IMR-90 (cell line): ENCODE data around the gene SLC22A4. TPM values are rescaled to one million over a fixed set of nuclear protein-coding genes. Genes with fewer than 3 reads are reported as not detected.

Experiments
- ATAC-seq: fragments of 200-7000 bp; cut with Tn5 transposase; 2 replicates; pipeline ENCODE4 v1.9.1; 2020; ENCODE audit warnings: low read depth, mild to moderate bottlenecking, moderate library complexity
- BruUV-seq: library from RNA; stranded (reverse); fragments of 400-500 nt; replicated peaks from 2 replicates; lab custom pipeline; 2021; lab: Mats Ljungman, UMichigan
- CTCF ChIA-PET: fragments of 300-600 bp; formaldehyde crosslinking; extraction: SDS; loops from one replicate; lab custom pipeline; 2021; ENCODE audit warnings: antibody characterized with exemption; lab: Yijun Ruan, JAX
- POLR2A ChIA-PET: fragments of 300-600 bp; sonication (Branson Sonifier 250); formaldehyde crosslinking; loops from one replicate; lab custom pipeline; 2022; ENCODE audit warnings: antibody characterized with exemption; ENCODE audit not compliant: unreplicated experiment; lab: Charles Lee
- DNase-seq: peaks from one replicate; pipeline ENCODE4 v3.0.0; 2013
- H2AFZ ChIP-seq: replicated peaks from 2 replicates; pipeline ENCODE3; 2013; ENCODE audit warnings: low read length, mild to moderate bottlenecking; ENCODE audit not compliant: poor library complexity
- H2AK5ac ChIP-seq: 2 replicates; pipeline ENCODE4 v1.6.1; 2013; ENCODE audit warnings: low read depth, low read length, inconsistent platforms
- H2AK9ac ChIP-seq: replicated peaks from 2 replicates; pipeline ENCODE3; 2013; ENCODE audit warnings: mild to moderate bottlenecking, low read depth, low read length, moderate library complexity; ENCODE audit not compliant: poor library complexity
- H2BK120ac ChIP-seq: 2 replicates; pipeline ENCODE4 v1.6.1; 2013; ENCODE audit warnings: low read depth, low read length, inconsistent platforms
- H2BK15ac ChIP-seq: 3 replicates; pipeline ENCODE4 v1.6.1; 2013; ENCODE audit warnings: low read depth, low read length, inconsistent platforms
- H2BK20ac ChIP-seq: 2 replicates; pipeline ENCODE4 v1.6.1; 2013; ENCODE audit warnings: low read depth, mild to moderate bottlenecking, inconsistent platforms, low read length, moderate library complexity
- H2BK5ac ChIP-seq: 2 replicates; pipeline ENCODE4 v1.6.1; 2013; ENCODE audit warnings: mild to moderate bottlenecking, low read depth, low read length, inconsistent platforms; ENCODE audit not compliant: poor library complexity, severe bottlenecking
- H3K14ac ChIP-seq: replicated peaks from 2 replicates; pipeline ENCODE4 v1.6.1; 2013; ENCODE audit warnings: low read depth, low read length, inconsistent platforms
- H3K18ac ChIP-seq: 2 replicates; pipeline ENCODE4 v1.6.1; 2013; ENCODE audit warnings: low read depth, low read length, control low read depth
- H3K23ac ChIP-seq: 2 replicates; pipeline ENCODE4 v1.6.1; 2013; ENCODE audit warnings: low read depth, low read length, inconsistent platforms
- H3K27ac ChIP-seq: 2 replicates; pipeline ENCODE4 v1.5.1; 2013; ENCODE audit warnings: mild to moderate bottlenecking, control low read depth, low read length; ENCODE audit not compliant: insufficient read depth
- H3K27me3 ChIP-seq: 2 replicates; pipeline ENCODE4 v1.6.1; 2013; ENCODE audit warnings: low read length; ENCODE audit not compliant: control insufficient read depth, insufficient read depth
- H3K36me3 ChIP-seq: 2 replicates; pipeline ENCODE4 v1.6.1; 2013; ENCODE audit warnings: low read length, mixed read lengths; ENCODE audit not compliant: control insufficient read depth, insufficient read depth
- H3K4ac ChIP-seq: 2 replicates; pipeline ENCODE4 v1.6.1; 2013; ENCODE audit warnings: low read depth, low read length, inconsistent platforms
- H3K4me1 ChIP-seq: 2 replicates; pipeline ENCODE4 v1.6.1; 2013; ENCODE audit warnings: low read length, mixed read lengths; ENCODE audit not compliant: control insufficient read depth, insufficient read depth
- H3K4me2 ChIP-seq: 2 replicates; pipeline ENCODE4 v1.6.1; 2013; ENCODE audit warnings: low read depth, mild to moderate bottlenecking, control low read depth, low read length, moderate library complexity
- H3K4me3 ChIP-seq: 2 replicates; pipeline ENCODE4 v1.5.1; 2013; ENCODE audit warnings: low read depth, mild to moderate bottlenecking, control low read depth, low read length, moderate library complexity; ENCODE audit not compliant: insufficient read depth
- H3K56ac ChIP-seq: 2 replicates; pipeline ENCODE4 v1.6.1; 2013; ENCODE audit warnings: low read length, inconsistent platforms; ENCODE audit not compliant: insufficient read depth; ENCODE audit errors: extremely low read depth
- H3K79me1 ChIP-seq, 2 experiments: 2 replicates each; pipeline ENCODE4 v1.6.1; 2013; ENCODE audit warnings: low read length in 2 of 2, inconsistent platforms in 1 of 2, low read depth in 1 of 2
- H3K9ac ChIP-seq: 2 replicates; pipeline ENCODE4 v1.6.1; 2013; ENCODE audit warnings: low read depth, low read length, control low read depth
- H3K9me1 ChIP-seq: 2 replicates; pipeline ENCODE4 v1.6.1; 2013; ENCODE audit warnings: low read length, inconsistent platforms; ENCODE audit not compliant: insufficient read depth
- H3K9me3 ChIP-seq: 2 replicates; pipeline ENCODE4 v1.6.1; 2013; ENCODE audit warnings: low read length; ENCODE audit not compliant: control insufficient read depth, insufficient read depth
- H4K20me1 ChIP-seq: 2 replicates; pipeline ENCODE4 v1.6.1; 2013; ENCODE audit warnings: low read length, inconsistent platforms; ENCODE audit not compliant: insufficient read depth
- H4K5ac ChIP-seq: 2 replicates; pipeline ENCODE4 v1.6.1; 2013; ENCODE audit warnings: mild to moderate bottlenecking, low read depth, low read length, control low read depth
- H4K8ac ChIP-seq, 2 experiments: 2 replicates each; pipeline ENCODE4 v1.6.1; 2013; ENCODE audit warnings: low read depth in 2 of 2, low read length in 2 of 2, control low read depth in 1 of 2, inconsistent platforms in 1 of 2
- H4K91ac ChIP-seq: 2 replicates; pipeline ENCODE4 v1.6.1; 2013; ENCODE audit warnings: low read depth, low read length, inconsistent platforms; ENCODE audit not compliant: insufficient read depth
- RCOR1 ChIP-seq: IDR thresholded peaks from 2 replicates; pipeline ENCODE4 v1.6.1; 2012; ENCODE audit warnings: mild to moderate bottlenecking, low read length, improper control_type of control experiment; ENCODE audit not compliant: insufficient replicate concordance
- RFX5 ChIP-seq: IDR thresholded peaks from 2 replicates; pipeline ENCODE4 v1.8.0; 2012; ENCODE audit warnings: low read depth, mild to moderate bottlenecking, low read length, moderate library complexity
- WGBS, 2 experiments: methylation state at CpG; one replicate each; pipeline versions ENCODE4 v1.1.5 to v1.1.7; 2013; ENCODE audit warnings: missing lambda C conversion rate in 2 of 2; ENCODE audit not compliant: insufficient read length in 1 of 2; ENCODE audit errors: extremely low coverage in 2 of 2; 5-methylcytosine and 5-hydroxymethylcytosine counted together
- dilution Hi-C: fragments of 300-500 bp; cut with HindIII; formaldehyde crosslinking; loops from one replicate; pipeline ENCODE4 v1.14.3; 2018; ENCODE audit warnings: low sequenced_read_pairs; ENCODE audit not compliant: unreplicated experiment
- in situ Hi-C: fragments of 300-500 bp; cut with MboI; formaldehyde crosslinking; loops from 3 replicates; pipeline ENCODE4 v1.14.3; 2019; ENCODE audit warnings: low sequenced_read_pairs, inconsistent platforms, mixed read lengths
- intact Hi-C: fragments of 100-400 bp; cut with micrococcal nuclease; formaldehyde crosslinking; loops from 2 replicates; pipeline ENCODE4 v1.10.0; 2022
- polyA plus RNA-seq, 3 experiments: library from polyadenylated mRNA; depleted of rRNA; stranded (reverse); fragments of >200 nt; gene quantifications; 2 replicates each; pipeline ENCODE4 v1.2.3, GENCODE V29; 2012; ENCODE audit warnings: low replicate concordance in 1 of 3
- total RNA-seq: library from RNA; depleted of rRNA; stranded (reverse); fragments of >200 nt; gene quantifications from 2 replicates; pipeline ENCODE4 v1.2.3, GENCODE V29; 2012
- TF ChIP-seq, protein P1 (sequence below): fragments of 150-350 bp; IDR thresholded peaks from 2 replicates; pipeline ENCODE4 v1.6.1; 2016; ENCODE audit warnings: low read depth, mild to moderate bottlenecking, low read length, moderate library complexity, borderline replicate concordance

Gene SLC22A4
- total and polyA plus RNA-seq, 2 of the 4 experiments (the other 2 are of a cell fraction), result 2.6 to 3.2 TPM

- no peak overlapping the region for H2BK5ac ChIP-seq
- H3K18ac ChIP-seq, result no peak overlapping the region
- no peak overlapping the region for H4K91ac ChIP-seq
- ChIA-PET POLR2A (no interaction called here), CTCF (interaction anchor here (0.6 kb wide), 1 partner anchor 1522 kb away, joined by 7 read pairs; no protein-coding TSS in a partner anchor)
- no peak overlapping the region for H4K8ac ChIP-seq
- H3K9me1 ChIP-seq, result peaks cover 9% of the 10 kb centered on the region
- no peaks in the 10 kb centered on the region for H3K27me3 ChIP-seq
- in situ Hi-C loops (no loop called here), intact Hi-C loops (no loop called here), dilution Hi-C loops (no loop called here)
- H2BK120ac ChIP-seq, result no peak overlapping the region
- DNase-seq (no peak), ATAC-seq (no peak)
- H3K36me3 ChIP-seq, result 0 out of 2 replicates have a peak, but pooled peaks cover 2% of the 10 kb centered on the region
- H2BK15ac ChIP-seq, result no peak overlapping the region
- H3K4me1 ChIP-seq, result peaks cover 6% of the 10 kb centered on the region; the same call in 1 of the 2 replicates
- H4K20me1 ChIP-seq, result no peaks in the 10 kb centered on the region
- no peak overlapping the region for H3K4ac ChIP-seq
- H4K5ac ChIP-seq, result no peak overlapping the region
- no peak overlapping the region for H3K23ac ChIP-seq
- 53% methylated on average over 7 of the region's 11 CpGs; no CpG with 5 or more reads in 1 of the 2 experiments for WGBS, 2 experiments
- BruUV-seq, result no TSS peak
- H3K4me3 ChIP-seq, result no peak overlapping the region
- no peak overlapping the region for H3K56ac ChIP-seq
- H2AFZ ChIP-seq, result peak overlapping the region; percentile 34
- H3K79me1 ChIP-seq, result no peaks in the 10 kb centered on the region
- no peak overlapping the region for H2AK5ac ChIP-seq
- H2BK20ac ChIP-seq, result no peak overlapping the region
- TF ChIP-seq RFX5 (no peak), RCOR1 (no peak)
- TF ChIP-seq, protein P1, sequence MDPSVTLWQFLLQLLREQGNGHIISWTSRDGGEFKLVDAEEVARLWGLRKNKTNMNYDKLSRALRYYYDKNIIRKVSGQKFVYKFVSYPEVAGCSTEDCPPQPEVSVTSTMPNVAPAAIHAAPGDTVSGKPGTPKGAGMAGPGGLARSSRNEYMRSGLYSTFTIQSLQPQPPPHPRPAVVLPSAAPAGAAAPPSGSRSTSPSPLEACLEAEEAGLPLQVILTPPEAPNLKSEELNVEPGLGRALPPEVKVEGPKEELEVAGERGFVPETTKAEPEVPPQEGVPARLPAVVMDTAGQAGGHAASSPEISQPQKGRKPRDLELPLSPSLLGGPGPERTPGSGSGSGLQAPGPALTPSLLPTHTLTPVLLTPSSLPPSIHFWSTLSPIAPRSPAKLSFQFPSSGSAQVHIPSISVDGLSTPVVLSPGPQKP, result no peak
- H3K9ac ChIP-seq, result no peak overlapping the region
- no peak overlapping the region for H3K14ac ChIP-seq
- H3K4me2 ChIP-seq, result no peak overlapping the region
- H3K9me3 ChIP-seq, result no peaks in the 10 kb centered on the region
- H2AK9ac ChIP-seq, result no peak overlapping the region
- no peak overlapping the region for H3K27ac ChIP-seq
Observed at GRCh38 chr5:132322266-132322665, 28.1 kb downstream of the SLC22A4 start.
